DOHH2 (cell line): ENCODE measurements around the gene OR5I1.

Experiments used
- H3F3A ChIP-seq: fragments of 200-600 bp; sonication (generic), shearing (Covaris generic); 2 replicates; pipeline ENCODE4 v1.6.0; 2016; ENCODE audit warnings: antibody characterized with exemption, mild to moderate bottlenecking; ENCODE audit not compliant: control insufficient read depth, insufficient read depth
- H3K27ac ChIP-seq: fragments of 200-600 bp; sonication (generic); 2 replicates; pipeline ENCODE4 v1.5.1; 2014; ENCODE audit warnings: low read depth, mild to moderate bottlenecking, low read length, moderate library complexity
- H3K27me3 ChIP-seq: fragments of 200-600 bp; sonication (generic); 2 replicates; pipeline ENCODE4 v1.6.1; 2014; ENCODE audit warnings: mild to moderate bottlenecking, low read length, mixed read lengths; ENCODE audit not compliant: control insufficient read depth
- H3K36me3 ChIP-seq: fragments of 200-600 bp; sonication (generic); 2 replicates; pipeline ENCODE4 v1.6.1; 2014; ENCODE audit warnings: mild to moderate bottlenecking, low read length, moderate library complexity, mixed read lengths; ENCODE audit not compliant: control insufficient read depth
- H3K4me1 ChIP-seq: fragments of 200-600 bp; sonication (generic); 2 replicates; pipeline ENCODE4 v1.6.1; 2014; ENCODE audit warnings: mild to moderate bottlenecking, low read length, mixed read lengths; ENCODE audit not compliant: control insufficient read depth
- H3K4me2 ChIP-seq: fragments of 200-600 bp; sonication (generic); 2 replicates; pipeline ENCODE4 v1.6.0; 2014; ENCODE audit warnings: mild to moderate bottlenecking, low read length, moderate library complexity
- H3K4me3 ChIP-seq: fragments of 200-600 bp; sonication (generic); 2 replicates; pipeline ENCODE4 v1.5.1; 2014; ENCODE audit warnings: mild to moderate bottlenecking, low read length, mixed read lengths
- H3K79me2 ChIP-seq: fragments of 200-600 bp; sonication (generic); 2 replicates; pipeline ENCODE4 v1.6.1; 2014; ENCODE audit warnings: mild to moderate bottlenecking, low read length, mixed read lengths; ENCODE audit not compliant: control insufficient read depth
- H3K9me2 ChIP-seq: fragments of 200-600 bp; sonication (generic); replicated peaks from 2 replicates; pipeline ENCODE4 v1.6.1; 2014; ENCODE audit warnings: mild to moderate bottlenecking, low read length, mixed read lengths; ENCODE audit not compliant: control insufficient read depth
- H3K9me3 ChIP-seq: fragments of 200-600 bp; sonication (generic); 2 replicates; pipeline ENCODE4 v1.6.1; 2014; ENCODE audit warnings: antibody characterized with exemption, low read length, mixed read lengths; ENCODE audit not compliant: control insufficient read depth, insufficient read depth
- H4K20me1 ChIP-seq: fragments of 200-600 bp; sonication (generic); 2 replicates; pipeline ENCODE4 v1.6.0; 2014; ENCODE audit warnings: low read depth, mild to moderate bottlenecking, antibody characterized with exemption, low read length, moderate library complexity; ENCODE audit not compliant: control insufficient read depth, insufficient read depth
- EZH2phosphoT487 ChIP-seq: fragments of 200-600 bp; sonication (generic); IDR thresholded peaks from 2 replicates; pipeline ENCODE4 v1.6.1; 2017; ENCODE audit warnings: borderline replicate concordance, mild to moderate bottlenecking, antibody characterized with exemption, low read length, moderate library complexity, mixed read lengths
- TF ChIP-seq, protein P1 (sequence below): fragments of 200-600 bp; sonication (generic); IDR thresholded peaks from one replicate; pipeline ENCODE4 v1.5.1; 2014; ENCODE audit warnings: antibody characterized with exemption, mild to moderate bottlenecking, low read depth, low read length; ENCODE audit not compliant: poor library complexity, severe bottlenecking

Gene OR5I1

GRCh38 chr11:55966391-55966790, 30.2 kb upstream of the OR5I1 start:
- no peaks in the 10 kb centered on the region for H3K9me2 ChIP-seq
- H3K27ac ChIP-seq = no peak overlapping the region
- no peak overlapping the region for H3K4me3 ChIP-seq
- no peak overlapping the region for H3K4me2 ChIP-seq
- H3K9me3 ChIP-seq = no peaks in the 10 kb centered on the region
- no peaks in the 10 kb centered on the region for H3K36me3 ChIP-seq
- H3F3A ChIP-seq = no peaks in the 10 kb centered on the region
- no peaks in the 10 kb centered on the region for H3K79me2 ChIP-seq
- H3K27me3 ChIP-seq = no peaks in the 10 kb centered on the region
- no peaks in the 10 kb centered on the region for H3K4me1 ChIP-seq
- no peak for TF ChIP-seq EZH2phosphoT487
- TF ChIP-seq, protein P1, sequence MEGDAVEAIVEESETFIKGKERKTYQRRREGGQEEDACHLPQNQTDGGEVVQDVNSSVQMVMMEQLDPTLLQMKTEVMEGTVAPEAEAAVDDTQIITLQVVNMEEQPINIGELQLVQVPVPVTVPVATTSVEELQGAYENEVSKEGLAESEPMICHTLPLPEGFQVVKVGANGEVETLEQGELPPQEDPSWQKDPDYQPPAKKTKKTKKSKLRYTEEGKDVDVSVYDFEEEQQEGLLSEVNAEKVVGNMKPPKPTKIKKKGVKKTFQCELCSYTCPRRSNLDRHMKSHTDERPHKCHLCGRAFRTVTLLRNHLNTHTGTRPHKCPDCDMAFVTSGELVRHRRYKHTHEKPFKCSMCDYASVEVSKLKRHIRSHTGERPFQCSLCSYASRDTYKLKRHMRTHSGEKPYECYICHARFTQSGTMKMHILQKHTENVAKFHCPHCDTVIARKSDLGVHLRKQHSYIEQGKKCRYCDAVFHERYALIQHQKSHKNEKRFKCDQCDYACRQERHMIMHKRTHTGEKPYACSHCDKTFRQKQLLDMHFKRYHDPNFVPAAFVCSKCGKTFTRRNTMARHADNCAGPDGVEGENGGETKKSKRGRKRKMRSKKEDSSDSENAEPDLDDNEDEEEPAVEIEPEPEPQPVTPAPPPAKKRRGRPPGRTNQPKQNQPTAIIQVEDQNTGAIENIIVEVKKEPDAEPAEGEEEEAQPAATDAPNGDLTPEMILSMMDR = no peak
- H4K20me1 ChIP-seq = no peaks in the 10 kb centered on the region

DNA sequence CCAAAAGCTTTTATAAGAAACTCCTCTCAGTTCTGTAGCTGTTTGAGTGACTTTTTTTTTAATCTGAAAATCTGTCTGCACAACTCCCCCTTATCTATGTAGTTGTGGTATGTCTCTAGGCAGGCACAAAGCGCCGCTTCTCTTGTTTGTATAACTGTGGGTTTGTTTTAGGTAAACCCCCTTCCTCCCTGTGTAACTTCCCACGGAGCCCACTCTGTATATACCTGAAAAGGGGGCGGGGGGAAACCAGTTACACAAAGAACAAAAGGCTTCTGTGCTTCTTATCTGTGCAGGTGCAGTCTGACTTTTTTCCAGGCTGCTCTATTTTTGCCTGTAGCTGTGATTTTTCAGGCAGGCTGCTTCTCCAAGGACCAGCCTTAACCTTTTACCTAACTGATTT, 20.3 kb upstream of the OR5I1 start:
- Histone ChIP-seq H3K27me3 (no peaks in the 10 kb centered on the region), H3K27ac (no peak overlapping the region), H3K79me2 (no peaks in the 10 kb centered on the region), H3K9me3 (no peaks in the 10 kb centered on the region), H3K4me3 (no peak overlapping the region), H3F3A (no peaks in the 10 kb centered on the region), H3K36me3 (no peaks in the 10 kb centered on the region), H3K9me2 (no peaks in the 10 kb centered on the region), H3K4me1 (no peaks in the 10 kb centered on the region), H3K4me2 (no peak overlapping the region), H4K20me1 (no peaks in the 10 kb centered on the region)
- TF ChIP-seq, protein P1 = no peak
- TF ChIP-seq EZH2phosphoT487 = no peak

DNA sequence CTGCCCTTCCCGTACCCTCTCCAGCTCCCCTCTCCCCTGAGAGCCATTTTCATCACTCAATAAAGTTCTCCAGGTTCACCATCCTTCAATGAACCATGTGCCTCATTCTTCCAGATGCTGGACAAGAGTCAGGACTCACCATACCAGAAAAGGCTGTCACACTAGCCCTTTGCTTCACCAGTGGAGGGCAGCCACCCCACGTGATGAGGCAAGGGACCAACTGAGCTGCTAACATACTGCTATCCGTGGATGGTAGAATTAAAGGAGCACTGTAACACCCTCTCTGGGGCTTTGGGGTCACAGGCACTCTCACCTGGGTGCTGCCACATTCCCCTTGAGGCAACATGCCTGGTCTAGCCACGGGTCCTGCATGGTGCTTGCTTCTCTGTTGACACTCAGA, 13.1 kb upstream of the OR5I1 start:
- Histone ChIP-seq H3K79me2 (no peaks in the 10 kb centered on the region), H3K4me1 (no peaks in the 10 kb centered on the region), H3K27me3 (no peaks in the 10 kb centered on the region), H3K4me2 (no peak overlapping the region), H3F3A (no peaks in the 10 kb centered on the region), H3K9me2 (no peaks in the 10 kb centered on the region), H4K20me1 (no peaks in the 10 kb centered on the region), H3K27ac (no peak overlapping the region), H3K9me3 (no peaks in the 10 kb centered on the region), H3K36me3 (no peaks in the 10 kb centered on the region), H3K4me3 (no peak overlapping the region)
- TF ChIP-seq, protein P1 = no peak
- TF ChIP-seq EZH2phosphoT487 = no peak

- Histone ChIP-seq H3K9me2 (no peaks in the 10 kb centered on the region), H3K4me2 (no peak overlapping the region), H3K27ac (no peak overlapping the region), H3K79me2 (no peaks in the 10 kb centered on the region), H3K4me1 (no peaks in the 10 kb centered on the region), H3K4me3 (no peak overlapping the region), H4K20me1 (no peaks in the 10 kb centered on the region), H3K9me3 (no peaks in the 10 kb centered on the region), H3F3A (no peaks in the 10 kb centered on the region), H3K27me3 (no peaks in the 10 kb centered on the region), H3K36me3 (no peaks in the 10 kb centered on the region)
- TF ChIP-seq, protein P1 = peak; percentile 54
- TF ChIP-seq EZH2phosphoT487 = no peak
These were observed 6.7 kb upstream of the OR5I1 start for GRCh38 chr11:55942785-55943392.
